ENCODE measurements around the gene HDAC4.

Gene HDAC4

GRCh38 chr2:239136203-239136602 lies 264.6 kb downstream of the HDAC4 start:
- Histone ChIP-seq H3K36me3 (ENCODE audit: control insufficient read depth, insufficient read depth, low read length, severe bottlenecking) (peaks cover 51% of the 10 kb centered on the region), H3K9ac (ENCODE audit: low read length) (no peak overlapping the region), H3K9me3 (ENCODE audit: control insufficient read depth, low read length) (no peaks in the 10 kb centered on the region), H3K4me3 (ENCODE audit: low read length) (no peak overlapping the region), H3K4me1 (ENCODE audit: control insufficient read depth, insufficient read depth, low read length) (no peaks in the 10 kb centered on the region), H3K27me3 (replicated peaks; ENCODE audit: control insufficient read depth, insufficient read depth, low read length) (no peaks in the 10 kb centered on the region)
- DNase-seq (ENCODE audit: low read depth), result no peak

DNA sequence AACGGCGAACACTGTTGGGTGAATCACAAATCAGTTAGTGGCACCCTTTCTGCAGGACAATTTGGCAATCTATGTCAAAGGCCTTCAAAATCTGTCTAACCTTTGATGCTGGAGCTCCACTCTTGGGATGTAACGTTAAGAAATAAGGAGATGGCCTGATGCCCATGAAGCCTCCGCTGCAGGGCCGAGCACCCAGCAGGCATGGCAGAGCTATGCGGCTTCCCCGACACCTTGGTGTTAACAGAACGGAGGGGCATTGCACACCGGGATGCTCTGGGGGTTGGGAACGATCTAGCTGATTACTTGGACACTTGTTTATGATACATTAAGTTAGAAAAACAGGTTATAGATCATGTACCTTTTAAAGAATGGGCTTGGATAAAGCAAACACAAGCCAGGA lies 265.3 kb downstream of the HDAC4 start:
- Histone ChIP-seq H3K4me1 (ENCODE audit: control insufficient read depth, insufficient read depth, low read length) (no peaks in the 10 kb centered on the region), H3K9me3 (ENCODE audit: control insufficient read depth, low read length) (no peaks in the 10 kb centered on the region), H3K27me3 (replicated peaks; ENCODE audit: control insufficient read depth, insufficient read depth, low read length) (no peaks in the 10 kb centered on the region), H3K36me3 (ENCODE audit: control insufficient read depth, insufficient read depth, low read length, severe bottlenecking) (peaks cover 52% of the 10 kb centered on the region), H3K4me3 (ENCODE audit: low read length) (no peak overlapping the region), H3K9ac (ENCODE audit: low read length) (no peak overlapping the region)
- no peak for DNase-seq (ENCODE audit: low read depth)

GRCh38 chr2:239133945-239134570 lies 266.8 kb downstream of the HDAC4 start:
- Histone ChIP-seq H3K27me3 (replicated peaks; ENCODE audit: control insufficient read depth, insufficient read depth, low read length) (no peaks in the 10 kb centered on the region), H3K36me3 (ENCODE audit: control insufficient read depth, insufficient read depth, low read length, severe bottlenecking) (peaks cover 52% of the 10 kb centered on the region), H3K4me3 (ENCODE audit: low read length) (no peak overlapping the region), H3K9me3 (ENCODE audit: control insufficient read depth, low read length) (no peaks in the 10 kb centered on the region), H3K9ac (ENCODE audit: low read length) (no peak overlapping the region), H3K4me1 (ENCODE audit: control insufficient read depth, insufficient read depth, low read length) (no peaks in the 10 kb centered on the region)
- no peak for DNase-seq (ENCODE audit: low read depth)

DNA sequence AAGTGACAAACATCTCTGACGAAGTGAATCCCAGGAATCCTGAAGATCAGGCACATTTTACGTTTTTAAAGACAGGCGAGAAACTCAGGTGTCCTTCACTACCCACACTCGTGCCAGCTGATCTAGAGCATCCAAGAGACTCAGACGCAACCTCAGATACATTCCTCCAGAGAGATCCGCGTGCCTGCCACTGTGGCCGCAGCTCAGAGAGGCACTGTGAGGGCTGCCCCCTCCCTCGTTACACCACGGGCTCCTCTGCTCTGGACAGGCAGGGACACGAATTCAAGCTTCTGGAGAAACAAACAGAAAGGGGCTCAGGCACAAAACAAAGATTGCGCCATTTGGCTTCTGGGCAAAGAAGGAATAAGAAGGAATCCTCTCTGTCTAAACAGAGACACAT lies 268.0 kb downstream of the HDAC4 start:
- Histone ChIP-seq H3K9ac (ENCODE audit: low read length) (no peak overlapping the region), H3K4me1 (ENCODE audit: control insufficient read depth, insufficient read depth, low read length) (no peaks in the 10 kb centered on the region), H3K36me3 (ENCODE audit: control insufficient read depth, insufficient read depth, low read length, severe bottlenecking) (peaks cover 49% of the 10 kb centered on the region), H3K9me3 (ENCODE audit: control insufficient read depth, low read length) (no peaks in the 10 kb centered on the region), H3K27me3 (replicated peaks; ENCODE audit: control insufficient read depth, insufficient read depth, low read length) (no peaks in the 10 kb centered on the region), H3K4me3 (ENCODE audit: low read length) (no peak overlapping the region)
- DNase-seq (ENCODE audit: low read depth), result no peak

DNA sequence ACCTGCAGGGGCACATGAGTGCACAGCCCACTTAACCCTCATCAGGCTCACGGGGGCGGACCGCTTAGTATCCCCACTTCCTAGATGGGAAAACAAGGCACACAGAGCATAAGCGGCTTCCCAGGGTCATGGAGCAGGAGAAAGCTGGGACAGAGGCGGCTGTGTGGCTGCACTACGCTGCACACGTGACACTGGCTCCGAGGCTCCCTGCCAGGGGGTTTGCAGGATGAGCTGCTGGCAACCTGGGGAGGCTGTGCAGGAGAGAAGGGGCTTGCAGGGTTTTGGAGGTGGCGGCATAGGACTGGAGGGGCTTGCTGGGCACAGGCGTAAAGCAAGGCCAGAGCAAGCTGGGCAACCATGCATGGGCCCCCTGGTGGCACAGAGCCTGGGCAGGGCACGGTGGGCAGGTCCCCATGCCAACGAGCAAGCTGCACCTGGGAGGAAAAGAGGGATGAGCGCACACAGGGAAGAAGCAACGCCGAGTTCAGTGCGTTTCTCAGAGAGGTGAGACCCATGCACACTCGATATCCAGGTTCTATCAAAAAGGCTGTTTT lies 268.6 kb downstream of the HDAC4 start:
- Histone ChIP-seq H3K9me3 (ENCODE audit: control insufficient read depth, low read length) (no peaks in the 10 kb centered on the region), H3K9ac (ENCODE audit: low read length) (no peak overlapping the region), H3K27me3 (replicated peaks; ENCODE audit: control insufficient read depth, insufficient read depth, low read length) (no peaks in the 10 kb centered on the region), H3K36me3 (ENCODE audit: control insufficient read depth, insufficient read depth, low read length, severe bottlenecking) (peaks cover 46% of the 10 kb centered on the region), H3K4me1 (ENCODE audit: control insufficient read depth, insufficient read depth, low read length) (no peaks in the 10 kb centered on the region), H3K4me3 (ENCODE audit: low read length) (no peak overlapping the region)
- no peak for DNase-seq (ENCODE audit: low read depth)

DNA sequence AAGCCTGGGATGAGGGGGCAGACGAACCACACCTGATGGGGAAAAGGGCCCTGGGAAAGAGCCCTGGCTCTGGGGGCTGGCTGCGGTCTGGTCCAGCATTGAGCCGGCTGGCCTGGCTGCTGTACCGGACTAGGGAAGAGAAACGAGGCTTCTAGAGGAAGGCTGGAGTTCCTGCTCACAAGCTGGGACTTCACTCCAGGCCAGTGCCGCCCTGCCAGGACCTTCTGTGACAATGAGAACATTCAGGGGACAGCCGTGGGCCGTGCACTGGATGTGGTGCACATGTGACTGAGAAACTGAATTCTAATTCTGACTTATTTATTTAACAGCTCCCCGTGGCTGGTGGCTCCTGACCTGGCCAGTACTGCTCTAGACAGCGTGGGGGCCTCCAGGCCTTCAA lies 269.3 kb downstream of the HDAC4 start:
- Histone ChIP-seq H3K4me1 (ENCODE audit: control insufficient read depth, insufficient read depth, low read length) (no peaks in the 10 kb centered on the region), H3K9me3 (ENCODE audit: control insufficient read depth, low read length) (no peaks in the 10 kb centered on the region), H3K36me3 (ENCODE audit: control insufficient read depth, insufficient read depth, low read length, severe bottlenecking) (peaks cover 46% of the 10 kb centered on the region), H3K27me3 (replicated peaks; ENCODE audit: control insufficient read depth, insufficient read depth, low read length) (no peaks in the 10 kb centered on the region), H3K9ac (ENCODE audit: low read length) (no peak overlapping the region), H3K4me3 (ENCODE audit: low read length) (no peak overlapping the region)
- no peak for DNase-seq (ENCODE audit: low read depth)

GRCh38 chr2:239130786-239131325 lies 270.0 kb downstream of the HDAC4 start:
- DNase-seq (ENCODE audit: low read depth), result no peak
- Histone ChIP-seq H3K36me3 (ENCODE audit: control insufficient read depth, insufficient read depth, low read length, severe bottlenecking) (peaks cover 43% of the 10 kb centered on the region), H3K9me3 (ENCODE audit: control insufficient read depth, low read length) (no peaks in the 10 kb centered on the region), H3K4me1 (ENCODE audit: control insufficient read depth, insufficient read depth, low read length) (no peaks in the 10 kb centered on the region), H3K9ac (ENCODE audit: low read length) (no peak overlapping the region), H3K27me3 (replicated peaks; ENCODE audit: control insufficient read depth, insufficient read depth, low read length) (no peaks in the 10 kb centered on the region), H3K4me3 (ENCODE audit: low read length) (no peak overlapping the region)

DNA sequence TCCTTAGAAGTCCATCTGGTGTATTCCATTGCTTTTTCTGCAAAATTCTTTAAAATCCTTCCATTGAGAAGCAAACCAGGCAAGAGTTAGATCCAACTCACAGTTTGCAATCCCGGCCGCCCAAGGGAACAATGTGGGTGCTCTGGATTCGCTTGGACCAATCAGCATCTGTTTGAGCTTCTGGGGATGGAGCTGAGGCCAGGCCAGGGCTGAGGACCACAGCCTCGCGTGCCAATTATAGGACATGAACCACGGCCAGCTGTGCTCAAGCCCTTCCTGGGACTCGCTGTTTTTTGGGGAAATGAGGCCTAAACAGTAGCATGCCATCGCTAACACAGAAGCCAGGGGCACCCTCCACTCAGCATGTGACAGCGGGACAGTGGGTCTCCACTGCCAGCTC lies 270.8 kb downstream of the HDAC4 start:
- Histone ChIP-seq H3K36me3 (ENCODE audit: control insufficient read depth, insufficient read depth, low read length, severe bottlenecking) (peaks cover 49% of the 10 kb centered on the region), H3K27me3 (replicated peaks; ENCODE audit: control insufficient read depth, insufficient read depth, low read length) (no peaks in the 10 kb centered on the region), H3K9me3 (ENCODE audit: control insufficient read depth, low read length) (no peaks in the 10 kb centered on the region), H3K4me3 (ENCODE audit: low read length) (no peak overlapping the region), H3K9ac (ENCODE audit: low read length) (no peak overlapping the region), H3K4me1 (ENCODE audit: control insufficient read depth, insufficient read depth, low read length) (no peaks in the 10 kb centered on the region)
- no peak for DNase-seq (ENCODE audit: low read depth)

GRCh38 chr2:239129147-239129920 lies 271.5 kb downstream of the HDAC4 start:
- DNase-seq (ENCODE audit: low read depth), result no peak

DNA sequence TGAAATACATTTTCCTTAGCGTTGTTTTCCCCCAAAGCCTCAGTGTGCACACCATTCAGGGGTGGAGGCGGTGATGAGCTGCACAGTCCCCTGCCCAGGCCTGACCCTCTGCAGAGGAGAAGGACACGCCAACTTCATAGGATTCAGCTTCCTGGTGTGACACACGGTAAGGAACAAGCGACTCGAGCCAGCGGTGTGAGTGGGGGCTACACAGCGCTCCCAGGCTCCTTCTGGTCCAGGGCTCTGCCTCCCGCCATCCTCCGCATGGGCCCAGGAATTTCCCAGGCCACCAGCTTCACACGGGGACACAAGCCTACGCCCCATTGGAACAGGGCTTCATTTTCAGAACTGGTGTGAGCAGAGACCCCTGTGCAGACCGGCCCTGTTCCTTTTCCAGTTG lies 272.1 kb downstream of the HDAC4 start:
- peaks cover 50% of the 10 kb centered on the region for H3K36me3 ChIP-seq (ENCODE audit: control insufficient read depth, insufficient read depth, low read length, severe bottlenecking)
- H3K4me1 ChIP-seq (ENCODE audit: control insufficient read depth, insufficient read depth, low read length), result no peaks in the 10 kb centered on the region
- H3K9me3 ChIP-seq (ENCODE audit: control insufficient read depth, low read length), result no peaks in the 10 kb centered on the region
- DNase-seq (ENCODE audit: low read depth), result no peak
- no peaks in the 10 kb centered on the region for H3K27me3 ChIP-seq (replicated peaks; ENCODE audit: control insufficient read depth, insufficient read depth, low read length)
- no peak overlapping the region for H3K9ac ChIP-seq (ENCODE audit: low read length)
- H3K4me3 ChIP-seq (ENCODE audit: low read length), result no peak overlapping the region

More at GRCh38 chr2:239129147-239129920, 271.5 kb downstream of the HDAC4 start:
- H3K9me3 ChIP-seq (ENCODE audit: control insufficient read depth, low read length), result no peaks in the 10 kb centered on the region
- no peaks in the 10 kb centered on the region for H3K4me1 ChIP-seq (ENCODE audit: control insufficient read depth, insufficient read depth, low read length)
- no peak overlapping the region for H3K9ac ChIP-seq (ENCODE audit: low read length)
- H3K27me3 ChIP-seq (replicated peaks; ENCODE audit: control insufficient read depth, insufficient read depth, low read length), result no peaks in the 10 kb centered on the region
- no peak overlapping the region for H3K4me3 ChIP-seq (ENCODE audit: low read length)
- H3K36me3 ChIP-seq (ENCODE audit: control insufficient read depth, insufficient read depth, low read length, severe bottlenecking), result peaks cover 53% of the 10 kb centered on the region

DNA sequence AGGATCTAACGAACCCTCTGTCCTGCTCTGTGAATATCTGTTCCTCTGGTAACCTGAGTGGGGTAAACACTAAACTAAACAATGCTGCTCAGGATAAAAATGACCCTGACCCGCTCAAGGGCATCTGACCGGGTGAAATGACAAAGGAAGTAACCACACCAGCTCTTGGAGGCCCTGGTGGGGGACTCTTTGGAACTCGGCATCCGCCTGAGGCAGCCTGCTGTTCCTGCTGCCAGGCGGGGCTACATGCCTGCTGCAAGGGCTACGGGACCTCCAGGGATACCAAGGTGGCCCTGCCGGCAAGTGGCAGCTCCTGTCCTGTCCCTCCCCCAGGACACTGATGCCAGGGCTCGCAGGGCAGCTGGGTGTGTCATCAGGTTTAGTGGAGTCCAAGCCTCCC lies 273.3 kb downstream of the HDAC4 start:
- no peak overlapping the region for H3K9ac ChIP-seq (ENCODE audit: low read length)
- H3K9me3 ChIP-seq (ENCODE audit: control insufficient read depth, low read length), result no peaks in the 10 kb centered on the region
- no peaks in the 10 kb centered on the region for H3K27me3 ChIP-seq (replicated peaks; ENCODE audit: control insufficient read depth, insufficient read depth, low read length)
- H3K36me3 ChIP-seq (ENCODE audit: control insufficient read depth, insufficient read depth, low read length, severe bottlenecking), result peaks cover 40% of the 10 kb centered on the region
- DNase-seq (ENCODE audit: low read depth), result no peak
- no peaks in the 10 kb centered on the region for H3K4me1 ChIP-seq (ENCODE audit: control insufficient read depth, insufficient read depth, low read length)
- H3K4me3 ChIP-seq (ENCODE audit: low read length), result no peak overlapping the region

Data from adipocyte (in vitro differentiated cells).